Lower leg skin (tissue), 3 donors: ENCODE data around the gene TLR1.

Experiments used
- CTCF ChIP-seq, 3 donors: fragments of 450-650 bp; IDR thresholded peaks; one replicate each; pipeline ENCODE4 v1.5.1; 2016; ENCODE audit warnings: antibody characterized with exemption in 3 of 3, mild to moderate bottlenecking in 3 of 3, moderate library complexity in 2 of 3
- POLR2A ChIP-seq, 2 donors: fragments of 450-650 bp; IDR thresholded peaks; one replicate each; pipeline ENCODE4 v1.6.1; 2016 to 2017; ENCODE audit warnings: antibody characterized with exemption in 2 of 2, mild to moderate bottlenecking in 1 of 2, moderate library complexity in 1 of 2

- TF ChIP-seq CTCF (IDR thresholded peaks at IDR 0.05) (no peak), POLR2A (IDR thresholded peaks at IDR 0.05) (no peak)
Observed at GRCh38 chr4:38749336-38749735, 55.3 kb downstream of the TLR1 start.
